Ovary (tissue), 3 donors: Measurements from ENCODE around the gene CASTOR1.

Experiments
- CTCF ChIP-seq, 3 donors: fragments of 450-650 bp in 2 of 3; fragments of 200-600 bp in 1 of 3; IDR thresholded peaks; one replicate each; pipeline versions ENCODE4 v1.5.1 to v1.8.0; 2016 to 2022; ENCODE audit warnings: antibody characterized with exemption in 3 of 3, mild to moderate bottlenecking in 1 of 3
- EP300 ChIP-seq: sonication (generic); formaldehyde crosslinking; IDR thresholded peaks from one replicate; pipeline ENCODE4 v1.6.1; 2017; ENCODE audit warnings: antibody characterized with exemption
- POLR2A ChIP-seq: fragments of 450-650 bp; IDR thresholded peaks from one replicate; pipeline ENCODE4 v1.6.1; 2017; ENCODE audit warnings: antibody characterized with exemption, mild to moderate bottlenecking, moderate library complexity
- donor health status: DM: no; HTN: no; CAD: no.

GRCh38 chr22:30317778-30318177 is 28.5 kb upstream of the CASTOR1 start:
- TF ChIP-seq CTCF (IDR thresholded peaks at IDR 0.05) (no peak), EP300 (no peak), POLR2A (no peak)
